Amygdala (tissue), 56 donors: ENCODE data around the gene PDE9A.

Experiments
- DNase-seq, 56 donors: peaks; one replicate each; lab custom pipeline; 2025; lab: John Stamatoyannopoulos, UW

Gene PDE9A

GRCh38 chr21:42763581-42764442 lies 110.4 kb downstream of the PDE9A start:
- DNase-seq: peak in 1 of 56 donors; percentile 35

- no peak for DNase-seq
Measured at GRCh38 chr21:42764443-42764760, 111.0 kb downstream of the PDE9A start.

- no peak for DNase-seq
Measured at GRCh38 chr21:42764883-42765282, 111.5 kb downstream of the PDE9A start.

- no peak for DNase-seq
Measured at GRCh38 chr21:42765656-42766055, 112.2 kb downstream of the PDE9A start.

GRCh38 chr21:42766739-42767560 lies 113.5 kb downstream of the PDE9A start:
- DNase-seq: no peak

- no peak for DNase-seq
Measured at GRCh38 chr21:42767561-42767835, 114.1 kb downstream of the PDE9A start.

GRCh38 chr21:42768324-42769121 lies 115.1 kb downstream of the PDE9A start:
- DNase-seq: no peak

GRCh38 chr21:42769183-42769819 lies 115.9 kb downstream of the PDE9A start:
- no peak for DNase-seq

GRCh38 chr21:42769820-42770716 lies 116.6 kb downstream of the PDE9A start:
- no peak for DNase-seq

GRCh38 chr21:42770717-42771502 lies 117.5 kb downstream of the PDE9A start:
- DNase-seq: no peak

- DNase-seq: no peak
Measured at GRCh38 chr21:42771503-42771805, 118.0 kb downstream of the PDE9A start.

- DNase-seq: no peak
Measured at GRCh38 chr21:42775123-42775522, 121.7 kb downstream of the PDE9A start.

GRCh38 chr21:42775891-42776290 lies 122.5 kb downstream of the PDE9A start:
- DNase-seq: no peak

- no peak for DNase-seq
Measured at GRCh38 chr21:42777064-42777756, 123.8 kb downstream of the PDE9A start.

GRCh38 chr21:42777757-42778344 lies 124.4 kb downstream of the PDE9A start:
- DNase-seq: peak in 27 of 56 donors; percentile 20 to 61 (median 35)

- no peak for DNase-seq
Measured at GRCh38 chr21:42779431-42779861, 126.0 kb downstream of the PDE9A start.

GRCh38 chr21:42780617-42781016 lies 127.2 kb downstream of the PDE9A start:
- DNase-seq: no peak
